Stomach (tissue), 4 donors: ENCODE measurements around the gene DUSP8.

Experiments used
- EP300 ChIP-seq: sonication (generic); formaldehyde crosslinking; IDR thresholded peaks from one replicate; pipeline ENCODE4 v1.6.1; 2017; ENCODE audit warnings: antibody characterized with exemption
- POLR2A ChIP-seq, 4 donors: fragments of 450-650 bp; IDR thresholded peaks; one replicate each; pipeline ENCODE4 v1.6.1; 2016; ENCODE audit warnings: antibody characterized with exemption in 4 of 4, control low read depth in 2 of 4, mild to moderate bottlenecking in 1 of 4, moderate library complexity in 1 of 4
- POLR2AphosphoS5 ChIP-seq, 3 donors: sonication (generic); formaldehyde crosslinking; IDR thresholded peaks; one replicate each; pipeline ENCODE4 v1.6.1; 2016; ENCODE audit warnings: antibody characterized with exemption in 3 of 3
- TF ChIP-seq, protein P1 (sequence below), 7 experiments: fragments of 450-650 bp in 4 of 7; fragments of 200-600 bp in 3 of 7; sonication (generic) in 3 of 7; IDR thresholded peaks; one replicate each; pipeline ENCODE4 v1.5.1; 2016 to 2019; ENCODE audit warnings: antibody characterized with exemption in 7 of 7, control low read depth in 2 of 7, mild to moderate bottlenecking in 1 of 7

DNA sequence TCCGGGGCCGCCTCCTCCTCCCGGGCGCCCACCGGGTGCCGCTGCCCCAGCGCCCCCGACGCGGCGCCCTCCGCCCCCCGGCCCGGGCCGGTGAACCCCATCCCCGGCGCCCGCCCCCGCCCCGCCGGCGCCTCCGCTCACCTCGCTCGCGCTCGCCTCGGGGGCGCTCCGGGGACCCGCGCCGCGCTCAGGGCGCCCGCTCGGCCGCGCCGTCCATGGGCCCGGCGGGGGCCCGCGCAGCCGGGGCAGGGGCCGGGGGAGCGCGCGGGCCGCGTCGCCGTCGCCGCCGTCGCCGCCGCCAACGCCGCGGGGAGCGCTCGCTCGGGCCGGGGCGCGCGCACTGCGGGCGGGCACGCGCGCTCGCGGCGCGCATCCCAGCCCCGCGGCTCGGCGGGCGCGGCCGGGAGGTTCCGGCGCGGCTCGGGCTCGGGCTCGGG lies 293 bp downstream of the DUSP8 start:
- TF ChIP-seq, protein P1, sequence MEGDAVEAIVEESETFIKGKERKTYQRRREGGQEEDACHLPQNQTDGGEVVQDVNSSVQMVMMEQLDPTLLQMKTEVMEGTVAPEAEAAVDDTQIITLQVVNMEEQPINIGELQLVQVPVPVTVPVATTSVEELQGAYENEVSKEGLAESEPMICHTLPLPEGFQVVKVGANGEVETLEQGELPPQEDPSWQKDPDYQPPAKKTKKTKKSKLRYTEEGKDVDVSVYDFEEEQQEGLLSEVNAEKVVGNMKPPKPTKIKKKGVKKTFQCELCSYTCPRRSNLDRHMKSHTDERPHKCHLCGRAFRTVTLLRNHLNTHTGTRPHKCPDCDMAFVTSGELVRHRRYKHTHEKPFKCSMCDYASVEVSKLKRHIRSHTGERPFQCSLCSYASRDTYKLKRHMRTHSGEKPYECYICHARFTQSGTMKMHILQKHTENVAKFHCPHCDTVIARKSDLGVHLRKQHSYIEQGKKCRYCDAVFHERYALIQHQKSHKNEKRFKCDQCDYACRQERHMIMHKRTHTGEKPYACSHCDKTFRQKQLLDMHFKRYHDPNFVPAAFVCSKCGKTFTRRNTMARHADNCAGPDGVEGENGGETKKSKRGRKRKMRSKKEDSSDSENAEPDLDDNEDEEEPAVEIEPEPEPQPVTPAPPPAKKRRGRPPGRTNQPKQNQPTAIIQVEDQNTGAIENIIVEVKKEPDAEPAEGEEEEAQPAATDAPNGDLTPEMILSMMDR (IDR thresholded peaks at IDR 0.05): no peak
- TF ChIP-seq POLR2A (IDR thresholded peaks at IDR 0.05): no peak
- TF ChIP-seq EP300: no peak
- TF ChIP-seq POLR2AphosphoS5 (IDR thresholded peaks at IDR 0.05): no peak
